NCI-H446 treated with DMSO at 0.1 percent for 48 hours (cell line): ENCODE measurements around the gene ROR2.

Source experiments
- DNase-seq: peaks from one replicate; lab custom pipeline; 2025; lab: John Stamatoyannopoulos, UW

The ROR2 gene

GRCh38 chr9:91948597-91949391, 1.2 kb downstream of the ROR2 start:
- no peak for DNase-seq

GRCh38 chr9:91948101-91948596, 1.9 kb downstream of the ROR2 start:
- no peak for DNase-seq

- DNase-seq, result no peak
These were observed 3.2 kb downstream of the ROR2 start for GRCh38 chr9:91946653-91947488.

GRCh38 chr9:91946196-91946595, 3.8 kb downstream of the ROR2 start:
- no peak for DNase-seq

- DNase-seq, result no peak
These were observed 4.5 kb downstream of the ROR2 start for GRCh38 chr9:91945277-91946085.

- DNase-seq, result no peak
These were observed 5.3 kb downstream of the ROR2 start for GRCh38 chr9:91944711-91945110.

GRCh38 chr9:91943478-91944470, 6.3 kb downstream of the ROR2 start:
- DNase-seq, result no peak

- DNase-seq, result no peak
These were observed 7.8 kb downstream of the ROR2 start for GRCh38 chr9:91942201-91942600.

- DNase-seq, result no peak
These were observed 10.1 kb downstream of the ROR2 start for GRCh38 chr9:91939978-91940377.

GRCh38 chr9:91937727-91938126, 12.3 kb downstream of the ROR2 start:
- no peak for DNase-seq

GRCh38 chr9:91937056-91937455, 13.0 kb downstream of the ROR2 start:
- DNase-seq, result no peak

GRCh38 chr9:91935805-91936514, 14.1 kb downstream of the ROR2 start:
- DNase-seq, result no peak

GRCh38 chr9:91935066-91935749, 14.8 kb downstream of the ROR2 start:
- no peak for DNase-seq

- DNase-seq, result no peak
These were observed 15.4 kb downstream of the ROR2 start for GRCh38 chr9:91934654-91935053.

- no peak for DNase-seq
These were observed 16.3 kb downstream of the ROR2 start for GRCh38 chr9:91933556-91934352.

- DNase-seq, result no peak
These were observed 19.6 kb downstream of the ROR2 start for GRCh38 chr9:91930475-91930874.

GRCh38 chr9:91929331-91929730, 20.7 kb downstream of the ROR2 start:
- no peak for DNase-seq

- DNase-seq, result no peak
These were observed 22.0 kb downstream of the ROR2 start for GRCh38 chr9:91927922-91928510.
